Right lung (tissue), 10 donors: ENCODE measurements around the gene RAP2B. TPM values are rescaled to one million over a fixed set of nuclear protein-coding genes. Genes with fewer than 3 reads are reported as not detected.
"Not testable (repeated sequence)": the region's sequence is repeated elsewhere in the genome, so short reads cannot be mapped to it uniquely, and the experiment has no call there.

Experiments used
- DNase-seq, 2 donors: peaks; one replicate each; pipeline ENCODE4 v3.0.0-alpha.2; 2013
- long read RNA-seq, 8 donors: transcript quantifications; one replicate each; lab custom pipeline, GENCODE V29; 2026
- polyA plus RNA-seq, 5 donors: library from polyadenylated mRNA; unstranded; fragments of 120-200 nt; gene quantifications; one replicate each; pipeline versions ENCODE4 v1.2.1 to v1.2.3, GENCODE V29; 2013; ENCODE audit warnings: inconsistent platforms in 1 of 5, low replicate concordance in 1 of 5; ENCODE audit not compliant: insufficient read length in 5 of 5, insufficient read depth in 1 of 5

Gene RAP2B
- polyA plus RNA-seq: 10 to 100 TPM; 18.6 to 26.2 (median 19.9) TPM
- long read RNA-seq, donor 1, full-length matches to known transcripts: 255 of 255 reads
- long read RNA-seq, donor 1, partial matches to known transcripts: 0 of 255 reads
- long read RNA-seq, donor 1, other reads (novel, unspliced or antisense): 0 of 255 reads
- long read RNA-seq, donor 2, full-length matches to known transcripts: 147 of 147 reads
- long read RNA-seq, donor 2, partial matches to known transcripts: 0 of 147 reads
- long read RNA-seq, donor 2, other reads (novel, unspliced or antisense): 0 of 147 reads
- long read RNA-seq, donor 3, full-length matches to known transcripts: 162 of 162 reads
- long read RNA-seq, donor 3, partial matches to known transcripts: 0 of 162 reads
- long read RNA-seq, donor 3, other reads (novel, unspliced or antisense): 0 of 162 reads
- long read RNA-seq, donor 4, full-length matches to known transcripts: 148 of 148 reads
- long read RNA-seq, donor 4, partial matches to known transcripts: 0 of 148 reads
- long read RNA-seq, donor 4, other reads (novel, unspliced or antisense): 0 of 148 reads
- long read RNA-seq, donor 5, full-length matches to known transcripts: 254 of 254 reads
- long read RNA-seq, donor 5, partial matches to known transcripts: 0 of 254 reads
- long read RNA-seq, donor 5, other reads (novel, unspliced or antisense): 0 of 254 reads
- long read RNA-seq, donor 6, full-length matches to known transcripts: 190 of 190 reads
- long read RNA-seq, donor 6, partial matches to known transcripts: 0 of 190 reads
- long read RNA-seq, donor 6, other reads (novel, unspliced or antisense): 0 of 190 reads
- long read RNA-seq, donor 7, full-length matches to known transcripts: 176 of 176 reads
- long read RNA-seq, donor 7, partial matches to known transcripts: 0 of 176 reads
- long read RNA-seq, donor 7, other reads (novel, unspliced or antisense): 0 of 176 reads
- long read RNA-seq, donor 8, full-length matches to known transcripts: 91 of 91 reads
- long read RNA-seq, donor 8, partial matches to known transcripts: 0 of 91 reads
- long read RNA-seq, donor 8, other reads (novel, unspliced or antisense): 0 of 91 reads

GRCh38 chr3:153161714-153162512 is at the start of gene RAP2B:
TSS of gene RAP2B (plus strand) at chr3:153162226. CDS start at chr3:153162694, 468 bp downstream.
- DNase-seq: peak; percentile 95 to 96

- DNase-seq: no peak
These were observed 48.5 kb upstream of the RAP2B start for GRCh38 chr3:153113541-153113940.

GRCh38 chr3:153114270-153114669 is 47.8 kb upstream of the RAP2B start:
- not testable (repeated sequence) for DNase-seq

- no peak for DNase-seq
These were observed 46.7 kb upstream of the RAP2B start for GRCh38 chr3:153115326-153115725.

- DNase-seq: no peak
These were observed 34.2 kb upstream of the RAP2B start for GRCh38 chr3:153127788-153128187.

- no peak for DNase-seq
These were observed 32.6 kb upstream of the RAP2B start for GRCh38 chr3:153129426-153129825.

- DNase-seq: no peak
These were observed 32.2 kb upstream of the RAP2B start for GRCh38 chr3:153129866-153130265.

- no peak for DNase-seq
These were observed 31.6 kb upstream of the RAP2B start for GRCh38 chr3:153130312-153130977.

- DNase-seq: no peak
These were observed 24.4 kb upstream of the RAP2B start for GRCh38 chr3:153137626-153138025.

- peak; percentile 20 to 33 for DNase-seq
These were observed 23.5 kb upstream of the RAP2B start for GRCh38 chr3:153138276-153139210.

GRCh38 chr3:153142961-153143360 is 19.1 kb upstream of the RAP2B start:
- no peak for DNase-seq

GRCh38 chr3:153144071-153144470 is 18.0 kb upstream of the RAP2B start:
- DNase-seq: no peak

GRCh38 chr3:153144779-153145178 is 17.2 kb upstream of the RAP2B start:
- no peak for DNase-seq

- no peak for DNase-seq
These were observed 16.6 kb upstream of the RAP2B start for GRCh38 chr3:153145454-153145853.

GRCh38 chr3:153146191-153147053 is 15.6 kb upstream of the RAP2B start:
- DNase-seq: no peak

- no peak for DNase-seq
These were observed 11.0 kb upstream of the RAP2B start for GRCh38 chr3:153150991-153151390.

- DNase-seq: not testable (repeated sequence)
These were observed 6.2 kb upstream of the RAP2B start for GRCh38 chr3:153155786-153156185.

- DNase-seq: no peak
These were observed 3.8 kb upstream of the RAP2B start for GRCh38 chr3:153158189-153158588.
